GM19463 (cell line): ENCODE results near the gene SLC7A11.

Experiments used
- ATAC-seq: cut with Tn5 transposase; IDR thresholded peaks from one replicate; pipeline ENCODE4 v1.9.1; 2021; ENCODE audit warnings: mild to moderate bottlenecking, moderate library complexity; ENCODE audit not compliant: unreplicated experiment

SLC7A11 gene

GRCh38 chr4:138242076-138242833, at the start of gene SLC7A11:
Gene SLC7A11 (minus strand): TSS chr4:138242349. CDS start chr4:138242069, 280 bp downstream.
- peak; percentile 97 for ATAC-seq

DNA sequence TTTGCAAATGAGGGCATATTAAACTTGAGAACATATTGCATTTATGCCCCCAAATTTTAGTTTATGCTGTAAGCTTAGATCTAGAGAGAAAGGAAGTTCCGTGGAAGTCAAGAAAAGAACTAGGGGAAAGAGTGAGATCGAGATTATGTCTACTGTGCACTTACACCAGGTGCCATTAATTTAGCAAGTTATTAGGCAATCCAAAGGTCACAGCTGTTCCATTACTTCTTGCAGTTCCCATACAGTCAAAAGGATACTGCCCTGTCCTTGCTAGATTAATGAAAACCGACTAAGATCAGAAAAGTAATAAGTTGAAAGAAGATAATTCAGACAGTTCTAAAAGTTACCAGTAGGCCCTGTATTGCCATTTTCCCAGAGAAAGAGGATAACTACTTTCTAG, 49.3 kb upstream of the SLC7A11 start:
- ATAC-seq: no peak

GRCh38 chr4:138290805-138291204, 48.7 kb upstream of the SLC7A11 start:
- no peak for ATAC-seq

DNA sequence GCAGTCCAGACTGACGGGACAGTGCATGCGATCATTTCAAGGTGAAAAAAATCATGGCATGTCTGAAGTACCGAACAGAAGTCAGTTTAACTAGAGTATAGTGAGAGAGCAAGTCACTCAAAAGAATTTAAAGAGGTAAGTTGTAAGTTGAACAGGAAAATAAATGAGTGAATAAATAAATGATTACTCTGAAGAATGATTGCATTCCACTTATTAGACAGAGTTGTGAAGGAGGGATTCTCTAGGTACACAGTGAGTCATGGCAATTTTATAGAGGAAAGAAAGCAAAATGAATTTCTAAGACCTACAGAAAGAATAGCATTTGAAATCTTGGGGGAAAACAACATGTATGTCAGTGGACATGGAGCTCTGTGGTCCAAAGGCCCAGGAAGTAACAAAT, 37.1 kb upstream of the SLC7A11 start:
- ATAC-seq: no peak

DNA sequence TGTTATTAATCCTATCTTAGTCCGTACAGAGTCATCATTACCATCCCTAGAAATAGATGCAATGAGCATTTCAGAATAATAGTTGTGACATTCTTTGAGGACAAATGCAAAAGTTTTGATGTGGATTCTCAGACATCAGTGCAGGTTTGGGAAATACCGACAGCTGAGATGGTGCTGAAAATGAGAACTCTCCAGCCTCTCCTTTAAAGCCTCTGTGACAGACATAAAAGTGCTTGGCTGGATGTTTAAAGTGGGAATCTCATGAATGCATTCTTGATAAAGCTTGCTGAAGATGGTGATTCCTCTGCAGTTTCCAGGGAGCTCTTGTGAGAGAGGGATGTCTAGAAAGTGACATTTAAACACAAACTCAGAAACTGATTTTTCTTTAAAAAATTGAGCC, 35.0 kb upstream of the SLC7A11 start:
- no peak for ATAC-seq

- ATAC-seq: no peak
Observed at GRCh38 chr4:138275963-138276621, 33.9 kb upstream of the SLC7A11 start.

GRCh38 chr4:138275216-138275615, 33.1 kb upstream of the SLC7A11 start:
- ATAC-seq: no peak

- no peak for ATAC-seq
Observed at GRCh38 chr4:138269175-138269574, 27.0 kb upstream of the SLC7A11 start.

- ATAC-seq: no peak
Observed at GRCh38 chr4:138267835-138268234, 25.7 kb upstream of the SLC7A11 start.

DNA sequence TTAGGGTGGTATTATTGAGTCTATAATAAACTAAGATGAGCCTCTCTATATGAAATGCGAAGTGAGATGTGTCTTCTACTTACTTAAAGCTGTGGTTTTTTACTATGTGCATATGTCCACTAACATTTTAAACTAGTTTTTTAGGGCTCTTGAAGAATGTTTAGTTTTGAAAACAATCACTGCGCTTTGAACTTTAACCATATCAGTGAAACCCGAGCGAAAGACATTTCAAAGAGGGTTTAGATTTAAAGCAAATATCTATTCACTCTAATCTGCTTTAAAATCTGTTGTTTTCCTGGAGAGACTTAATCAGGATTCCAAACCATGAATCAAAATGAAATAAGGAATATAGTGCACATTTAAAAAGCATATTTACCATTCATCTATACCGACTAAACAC, 24.8 kb upstream of the SLC7A11 start:
- no peak for ATAC-seq

- no peak for ATAC-seq
Observed at GRCh38 chr4:138263247-138263816, 21.2 kb upstream of the SLC7A11 start.

- ATAC-seq: no peak
Observed at GRCh38 chr4:138262469-138262868, 20.3 kb upstream of the SLC7A11 start.

- ATAC-seq: no peak
Observed at GRCh38 chr4:138262030-138262429, 19.9 kb upstream of the SLC7A11 start.

- no peak for ATAC-seq
Observed at GRCh38 chr4:138259824-138260223, 17.7 kb upstream of the SLC7A11 start.

GRCh38 chr4:138259271-138259670, 17.1 kb upstream of the SLC7A11 start:
- ATAC-seq: no peak

GRCh38 chr4:138256608-138257007, 14.5 kb upstream of the SLC7A11 start:
- ATAC-seq: no peak

DNA sequence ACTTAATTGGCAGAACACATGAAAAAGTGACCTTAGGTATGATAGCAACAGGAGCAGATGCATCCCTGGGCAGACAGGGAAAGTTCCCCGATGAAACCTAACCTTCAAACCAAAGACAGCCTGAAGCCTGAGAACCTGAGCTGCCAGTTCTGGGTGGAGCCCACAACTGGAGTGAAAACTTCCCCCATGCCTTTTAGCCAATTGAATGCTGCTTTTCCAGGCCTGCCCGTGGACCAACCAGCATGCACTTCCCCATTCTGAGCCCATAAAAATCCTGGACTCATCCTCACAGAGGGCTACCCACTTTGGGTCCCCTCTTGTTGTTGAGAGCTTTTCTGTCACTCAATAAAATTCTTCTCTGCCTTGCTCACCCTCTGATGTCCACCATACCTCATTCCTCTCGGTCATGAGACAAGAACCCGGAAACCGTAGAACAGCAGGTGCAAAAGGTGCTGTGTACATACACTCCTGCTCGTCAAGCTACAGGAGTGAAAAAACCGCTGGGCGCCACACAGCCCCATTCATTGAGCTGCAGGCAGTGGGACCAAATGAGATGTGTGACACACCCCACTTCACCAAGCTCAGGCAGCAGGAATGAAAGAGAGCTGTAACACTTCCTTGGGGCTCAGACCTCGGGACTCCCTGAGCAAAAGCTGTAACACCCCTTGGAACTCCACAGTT, 13.9 kb upstream of the SLC7A11 start:
- ATAC-seq: no peak

DNA sequence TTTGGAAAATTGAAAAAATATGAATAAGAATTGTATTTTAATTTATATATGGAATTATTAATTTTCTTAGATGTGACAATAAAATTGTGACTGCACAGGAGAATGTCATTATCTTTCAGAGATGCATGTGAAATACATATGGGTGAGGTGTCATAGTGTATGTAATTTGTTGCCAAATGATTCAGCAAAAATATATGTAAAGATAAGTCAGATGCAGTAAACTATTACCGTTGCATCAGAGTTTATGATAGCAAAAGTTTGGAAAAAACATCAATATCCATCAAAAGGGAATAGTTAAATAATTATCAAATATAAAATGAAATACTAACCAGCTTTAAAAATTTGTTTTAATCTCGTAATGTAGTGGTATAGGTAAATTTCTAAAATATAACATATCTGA, 10.4 kb upstream of the SLC7A11 start:
- no peak for ATAC-seq

- no peak for ATAC-seq
Observed at GRCh38 chr4:138251938-138252337, 9.8 kb upstream of the SLC7A11 start.

DNA sequence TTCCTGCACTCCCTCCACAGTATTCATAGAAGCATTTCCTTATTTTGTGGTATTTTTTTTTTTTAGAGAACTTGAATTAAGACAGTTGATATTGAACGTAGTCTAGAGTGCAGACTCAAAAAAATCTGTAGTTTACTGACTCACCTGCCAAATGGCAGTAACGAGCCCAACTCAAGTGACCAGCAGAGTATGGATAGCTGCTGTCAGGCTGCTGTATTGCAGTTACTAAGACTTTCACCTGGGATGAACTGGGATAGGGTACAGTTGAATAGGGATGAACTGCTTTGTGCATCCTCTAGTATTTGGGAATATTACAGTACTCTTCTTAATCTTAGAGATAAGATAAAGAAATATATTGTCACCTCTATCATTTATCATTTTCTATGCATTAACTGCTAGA, 7.0 kb upstream of the SLC7A11 start:
- no peak for ATAC-seq

GRCh38 chr4:138248058-138248457, 5.9 kb upstream of the SLC7A11 start:
- ATAC-seq: no peak

DNA sequence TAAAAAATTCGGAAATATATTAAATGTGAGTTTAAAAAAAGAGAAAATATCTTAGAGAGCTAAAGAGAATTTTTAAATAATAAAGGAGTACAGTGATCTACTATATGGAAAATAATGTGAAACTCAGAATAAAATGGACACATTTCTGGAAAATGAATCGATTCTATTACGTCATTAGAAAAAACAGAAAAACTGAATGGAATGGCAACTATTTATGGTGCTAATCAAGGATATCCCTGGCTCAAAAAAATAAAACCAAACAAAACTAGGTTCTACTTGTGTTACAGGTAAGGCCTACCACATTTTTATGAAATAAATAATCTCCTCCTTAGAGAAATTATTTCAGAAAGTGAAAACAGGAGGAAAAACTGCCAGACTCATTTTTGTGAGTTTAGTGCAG, 5.5 kb upstream of the SLC7A11 start:
- ATAC-seq: no peak
